Cerebellar nuclear complex (tissue), 1 donor: ENCODE results near the gene ZEB1.
"Not testable (repeated sequence)": the region's sequence is repeated elsewhere in the genome, so short reads cannot be mapped to it uniquely, and the experiment has no call there.

ENCODE experiments used
- DNase-seq, 2 experiments: peaks; one replicate each; lab custom pipeline; 2025; lab: John Stamatoyannopoulos, UW

ZEB1 gene

DNA sequence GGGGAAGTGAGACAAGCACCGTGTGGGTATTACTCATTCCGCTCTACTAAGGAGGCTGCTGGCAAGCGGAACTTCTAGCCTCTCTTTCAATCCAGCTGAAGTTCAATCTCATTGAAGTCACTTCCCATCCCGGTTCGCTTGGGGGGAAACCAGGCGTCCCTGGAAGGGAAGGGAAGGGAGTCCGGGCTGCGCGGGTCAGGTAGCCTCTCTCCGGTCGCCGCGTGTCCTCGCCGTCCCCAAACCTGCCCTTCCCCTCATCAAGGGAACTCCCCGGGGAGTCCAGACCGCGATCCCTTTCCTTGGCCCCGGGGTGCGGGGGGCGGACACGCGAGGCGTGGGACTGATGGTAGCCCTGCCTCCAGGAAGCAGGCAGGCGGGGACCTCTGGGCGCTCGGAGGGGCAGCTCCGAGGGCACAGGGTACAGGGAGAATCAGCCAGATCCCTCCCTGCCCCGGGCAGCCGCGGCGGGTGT is 598 bp upstream of the ZEB1 start:
- DNase-seq: no peak

DNA sequence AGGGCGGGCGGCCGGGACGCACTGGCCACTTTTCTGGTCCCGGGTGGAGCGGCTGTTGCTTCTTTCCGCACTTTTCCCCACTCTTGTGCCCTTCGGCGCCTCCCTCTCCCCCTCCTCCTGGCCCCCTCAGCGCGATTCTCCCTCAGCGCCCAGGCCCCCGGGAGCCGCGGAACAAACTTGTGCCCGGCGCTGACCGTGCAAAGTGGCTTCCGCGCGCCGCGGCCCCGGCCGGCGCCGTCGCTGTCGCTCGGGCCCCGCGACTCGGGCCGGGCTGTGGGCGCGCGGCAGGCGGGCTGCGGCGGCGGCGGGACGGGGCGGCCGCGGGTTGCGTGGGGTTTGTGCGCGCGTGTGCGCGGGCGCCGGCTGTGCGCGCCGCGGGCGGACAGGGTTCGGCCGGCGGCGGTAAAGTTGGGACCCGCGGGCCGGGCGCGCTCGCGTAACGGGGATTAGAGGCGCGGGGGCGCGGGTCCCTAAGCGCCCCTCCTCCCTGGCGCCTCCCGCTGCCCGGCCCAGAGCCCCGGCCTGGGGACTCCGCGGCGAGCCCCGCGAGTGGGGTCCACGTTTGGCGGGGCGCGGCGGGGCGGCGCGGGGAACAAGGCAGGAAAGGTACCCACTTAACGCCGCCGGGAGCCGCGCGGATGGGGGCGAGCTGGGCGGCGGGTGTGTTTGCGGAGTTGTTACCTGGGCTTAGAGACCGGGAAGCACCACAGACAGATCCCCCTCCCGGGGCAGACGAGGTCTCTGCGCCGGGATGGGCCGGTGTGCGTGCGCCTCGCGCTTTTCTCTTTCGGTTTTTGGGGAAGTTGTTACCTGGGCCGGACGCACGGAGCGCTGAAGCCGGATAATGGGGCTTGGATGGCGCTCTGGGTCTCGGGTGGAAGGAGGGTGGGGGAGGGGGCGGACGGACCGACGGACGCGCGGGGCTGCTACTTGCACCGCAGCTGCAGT is 860 bp downstream of the ZEB1 start:
- DNase-seq: no peak

DNA sequence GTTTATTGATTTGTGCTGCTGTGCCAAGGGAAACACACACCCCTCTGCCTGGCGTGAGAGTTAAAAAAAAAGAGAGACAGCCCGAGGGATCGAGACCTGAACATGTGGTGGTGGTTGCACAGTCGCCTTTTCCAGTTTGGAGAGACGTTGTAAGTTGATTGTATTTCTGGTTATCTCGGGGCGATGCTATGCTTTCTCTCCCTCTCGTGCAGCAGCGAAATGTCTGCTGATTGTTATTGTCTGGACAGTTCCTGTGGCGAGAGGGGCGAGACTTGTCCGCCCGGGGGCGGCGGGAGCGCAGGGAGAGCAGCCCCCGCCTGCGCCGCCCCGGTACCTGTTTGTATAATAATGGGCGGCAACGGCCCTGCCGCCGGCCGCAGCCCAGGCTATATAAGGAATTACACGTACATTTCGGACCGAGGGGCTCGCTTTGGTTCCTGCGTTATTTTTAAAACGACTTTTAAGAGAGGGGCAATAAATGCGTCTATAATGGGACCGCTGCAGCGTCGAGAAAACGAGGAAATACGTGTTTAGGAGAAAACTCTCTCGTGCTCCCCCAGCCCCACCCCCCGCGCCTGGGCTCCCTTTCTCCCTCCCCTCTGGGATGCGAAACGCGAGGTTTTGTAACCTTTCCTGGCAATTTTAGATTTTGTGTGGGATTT is 1.7 kb downstream of the ZEB1 start:
- DNase-seq: no peak

DNA sequence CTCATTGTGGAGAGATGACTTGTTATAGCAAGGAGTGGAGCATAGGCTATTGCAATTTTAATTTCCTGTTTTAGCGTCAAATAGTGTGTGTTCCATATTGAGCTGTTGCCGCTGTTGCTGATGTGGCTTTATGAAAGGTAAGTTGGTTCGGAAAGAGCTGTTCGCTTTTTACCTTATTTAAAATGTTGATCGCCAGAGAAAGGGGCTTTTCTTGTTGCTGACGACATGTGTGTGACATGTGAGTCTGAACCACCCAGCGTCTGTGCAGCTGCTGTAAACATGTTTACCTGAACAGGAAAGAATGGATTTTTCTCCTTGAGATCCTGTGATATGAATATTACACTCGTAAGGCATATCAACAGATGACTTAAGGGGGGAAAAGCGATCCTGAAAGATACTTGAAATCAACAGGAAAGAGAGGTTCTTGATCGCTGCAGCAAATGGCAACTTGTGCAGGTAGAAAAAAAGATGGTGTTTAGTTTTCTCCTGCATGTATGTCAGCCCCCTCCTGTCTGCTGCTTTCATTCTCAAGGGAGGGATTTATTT is 2.5 kb downstream of the ZEB1 start:
- DNase-seq: no peak

DNA sequence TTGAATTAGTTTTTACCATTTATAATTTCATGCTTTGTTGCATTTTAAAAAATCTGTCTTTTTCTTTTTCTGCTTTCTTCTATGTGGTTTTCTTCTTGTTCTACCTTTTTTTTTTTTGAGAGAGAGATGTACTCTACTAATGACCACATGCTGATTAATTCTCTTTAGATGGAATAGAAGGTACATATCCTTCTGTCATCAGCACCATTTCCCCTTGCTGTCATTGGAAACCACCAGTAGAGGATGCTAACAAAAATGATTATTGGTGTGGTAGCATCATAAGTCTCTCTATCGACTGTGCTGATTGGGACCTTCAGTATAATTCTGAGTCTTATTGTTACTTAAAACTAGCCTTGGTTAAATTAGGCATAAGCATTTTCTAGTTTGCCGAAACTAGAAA is 3.6 kb downstream of the ZEB1 start:
- peak in 1 of 2 experiments; percentile 34 for DNase-seq

DNA sequence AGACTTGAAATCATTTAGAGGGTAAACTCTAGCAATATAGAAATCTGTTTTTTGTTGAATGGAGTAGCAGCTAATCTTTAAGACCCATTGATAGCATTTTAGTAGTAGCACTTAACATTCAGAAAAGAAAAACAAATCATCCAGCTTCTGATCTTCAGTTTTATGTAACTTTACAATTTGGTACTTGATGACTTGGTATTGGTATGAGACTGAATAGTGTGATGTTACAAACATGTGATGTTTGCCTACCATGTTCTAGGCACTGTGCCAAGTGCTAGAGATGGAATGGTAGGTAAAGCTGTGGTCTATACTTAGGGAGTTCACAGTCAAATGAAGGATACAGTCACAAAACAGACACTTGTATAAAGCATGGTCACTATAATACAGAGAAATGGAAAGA is 21.3 kb downstream of the ZEB1 start:
- no peak for DNase-seq

DNA sequence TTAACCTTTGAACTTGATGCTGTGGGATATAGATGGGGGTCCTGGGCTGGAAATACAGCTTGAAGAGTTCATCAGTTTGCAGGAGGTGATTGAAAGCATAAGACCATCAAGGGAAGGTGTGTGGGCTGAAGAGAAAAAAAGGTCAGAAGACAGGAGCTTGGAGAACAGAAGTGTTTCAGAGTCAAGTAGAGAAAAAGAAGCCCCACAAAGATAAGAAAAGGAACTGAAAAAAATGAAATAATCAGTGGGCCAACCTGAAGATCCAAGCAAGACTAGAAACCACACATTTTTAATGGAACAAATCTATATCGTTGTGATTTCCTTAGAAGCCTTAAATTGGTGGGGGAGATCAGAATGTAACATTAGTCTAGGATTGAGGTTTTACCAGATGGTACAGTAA is 22.5 kb downstream of the ZEB1 start:
- no peak for DNase-seq

DNA sequence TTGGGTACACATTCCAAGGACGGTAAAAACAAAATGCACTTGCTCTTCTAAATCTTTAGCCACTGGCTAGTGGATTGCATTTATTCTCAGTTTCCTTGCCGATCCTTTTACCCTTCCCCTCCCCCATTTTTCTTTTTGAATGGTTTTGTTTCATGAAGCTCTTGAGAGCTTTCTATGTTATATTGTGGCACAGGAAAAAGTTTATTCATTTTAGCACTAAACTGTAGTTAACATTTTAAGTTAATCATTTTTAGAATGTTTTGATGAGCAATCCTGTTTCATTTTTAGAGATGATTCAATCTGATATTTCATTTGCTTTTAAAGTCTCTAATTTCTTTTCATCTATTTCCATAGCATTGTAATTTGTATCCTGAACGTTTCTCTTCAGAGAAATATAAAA is 24.0 kb downstream of the ZEB1 start:
- no peak for DNase-seq

DNA sequence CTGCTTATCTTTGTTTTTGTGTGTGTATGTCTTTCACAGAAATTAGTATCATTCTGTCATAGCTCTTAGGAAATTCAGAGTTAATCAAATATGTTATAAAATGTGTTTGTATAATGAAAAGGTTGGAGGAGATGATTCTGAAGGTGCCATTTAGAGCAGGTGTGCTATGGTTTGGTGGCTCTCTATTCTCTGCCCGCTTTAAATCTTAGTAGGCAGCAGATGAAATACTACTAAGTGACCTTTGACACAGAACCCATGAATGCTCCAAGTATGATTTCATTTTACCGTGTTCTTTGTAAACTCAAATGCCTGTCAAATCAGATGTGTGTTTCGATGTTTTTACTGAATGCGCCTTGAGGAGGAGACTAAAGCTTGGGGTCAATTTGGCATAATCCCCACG is 24.5 kb downstream of the ZEB1 start:
- DNase-seq: no peak

DNA sequence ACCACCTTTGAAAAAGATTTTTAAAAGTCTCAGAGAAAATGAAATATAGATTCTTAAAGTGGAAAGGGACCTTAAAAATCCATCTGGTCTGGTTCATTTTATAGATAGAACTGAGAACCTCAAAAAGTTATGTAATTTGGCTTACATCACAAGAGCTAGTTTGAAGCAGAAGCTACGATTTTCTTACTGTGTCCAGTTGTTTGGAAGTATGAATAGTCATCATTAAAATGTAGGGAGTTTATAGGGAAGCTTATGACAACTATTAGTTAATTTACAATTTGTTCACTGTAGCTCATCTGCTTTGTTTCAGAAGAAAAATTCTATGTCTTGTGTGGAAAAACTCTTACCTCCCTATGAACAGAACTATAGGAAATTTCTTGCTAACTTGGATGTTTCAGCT is 26.9 kb downstream of the ZEB1 start:
- DNase-seq: no peak

DNA sequence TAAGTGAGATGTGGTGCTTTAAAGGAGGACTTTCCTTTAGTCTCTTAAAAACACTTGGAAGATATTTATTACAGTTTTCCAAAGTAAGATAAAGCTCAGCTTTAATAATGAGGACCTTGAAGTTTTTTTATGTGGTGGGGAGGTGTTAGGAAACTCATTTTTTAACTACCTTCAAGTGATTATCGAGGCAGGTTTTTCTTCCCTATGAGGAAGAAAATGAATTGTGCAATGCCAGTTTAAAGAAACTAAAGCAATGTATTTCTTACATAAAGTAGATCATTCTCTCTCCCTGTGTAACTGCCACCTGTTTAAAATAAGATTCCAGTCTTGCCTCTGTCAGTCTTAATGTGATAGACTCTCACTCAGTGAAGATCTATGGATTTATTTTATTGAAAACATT is 27.9 kb downstream of the ZEB1 start:
- DNase-seq: no peak

DNA sequence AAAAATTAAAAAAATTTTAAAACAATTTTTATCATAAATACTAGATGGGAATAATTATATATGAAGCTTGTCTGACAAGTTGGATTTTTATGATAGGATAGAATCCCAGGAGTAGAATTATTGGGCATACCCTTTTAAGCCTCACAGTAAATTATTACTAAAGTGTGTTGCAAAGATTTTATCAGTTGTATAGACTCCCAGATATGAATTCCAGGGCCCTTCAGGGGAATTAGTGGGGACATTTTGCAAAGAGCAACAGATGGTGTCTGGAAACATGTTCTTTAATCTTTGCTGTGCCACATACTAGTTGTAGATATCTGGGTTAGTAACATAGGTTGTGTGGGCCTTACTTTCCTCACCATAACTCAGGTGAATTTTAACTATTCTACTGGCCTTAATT is 28.7 kb downstream of the ZEB1 start:
- DNase-seq: no peak

DNA sequence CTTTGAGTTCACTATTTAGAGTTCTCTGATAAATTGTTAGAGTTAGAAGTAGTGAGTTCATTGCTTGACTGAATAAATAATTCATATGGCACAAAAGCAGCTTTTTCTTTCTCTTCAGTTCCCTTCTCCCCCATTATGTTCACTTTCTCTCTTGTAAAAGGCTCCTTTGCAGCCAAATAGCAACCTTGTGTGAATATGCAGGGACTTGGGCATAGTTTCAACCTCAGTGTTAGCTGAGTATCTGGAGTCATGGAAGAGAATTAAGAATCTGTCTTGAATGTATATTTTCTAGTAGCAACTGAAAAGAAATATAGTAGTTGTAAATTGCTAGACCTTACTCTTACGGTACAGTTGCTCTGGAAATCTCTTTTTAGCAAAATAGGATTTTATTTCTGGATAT is 31.9 kb downstream of the ZEB1 start:
- DNase-seq: no peak

DNA sequence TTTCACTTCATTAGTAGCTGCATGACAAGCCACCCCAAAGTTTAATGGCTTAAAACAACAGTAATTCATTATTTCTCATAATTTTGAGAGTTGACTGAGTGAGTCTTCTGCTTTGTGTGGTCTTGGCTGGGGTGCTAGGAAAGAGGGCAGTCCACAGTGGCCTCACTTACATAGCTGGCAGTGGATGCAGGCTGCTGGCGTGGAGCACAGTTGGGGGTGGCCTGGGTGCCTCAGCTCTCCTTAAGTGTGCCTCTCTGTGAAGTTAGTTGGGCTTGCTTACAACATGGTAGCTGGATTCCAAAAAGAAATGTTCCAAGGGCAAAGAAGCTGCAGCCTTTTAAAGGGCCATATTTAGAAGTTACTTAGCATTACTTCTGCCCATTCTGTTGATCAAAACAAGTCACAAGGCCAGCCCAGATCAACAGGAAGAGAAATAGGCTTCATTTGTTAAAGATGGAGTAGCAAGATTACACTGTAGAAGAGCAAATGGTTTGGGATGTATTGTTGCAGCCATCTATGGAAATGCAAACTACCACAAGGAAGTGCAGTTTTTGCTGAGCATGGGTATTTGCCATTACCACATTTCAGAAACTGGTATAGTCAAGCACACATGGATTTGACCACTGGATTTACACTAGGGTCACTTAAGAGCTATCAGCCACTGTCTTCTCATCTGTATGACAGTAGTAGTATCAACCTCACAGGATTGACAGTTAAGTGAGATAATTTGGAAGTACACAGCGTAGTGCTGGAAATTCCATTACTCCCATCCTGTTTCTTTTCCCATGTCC is 33.6 kb downstream of the ZEB1 start:
- no peak for DNase-seq

DNA sequence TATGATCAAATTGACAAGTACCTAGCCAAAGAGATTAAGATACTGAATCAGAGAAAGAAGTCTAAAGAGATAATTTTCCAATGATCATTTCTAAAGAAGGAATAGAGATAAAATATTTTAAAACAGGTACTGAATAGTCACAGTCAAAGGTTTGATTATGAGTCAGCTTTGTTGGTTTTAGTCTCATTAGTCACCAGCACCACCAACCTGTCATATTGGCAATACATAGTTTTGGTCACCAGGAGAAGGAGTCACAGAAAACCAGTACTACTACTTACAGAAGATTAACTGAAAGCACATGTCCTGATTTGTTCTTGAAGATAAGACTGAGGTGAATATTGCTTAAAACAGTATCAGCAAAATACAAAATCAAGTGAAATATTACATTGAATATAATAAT is 34.6 kb downstream of the ZEB1 start:
- no peak for DNase-seq

DNA sequence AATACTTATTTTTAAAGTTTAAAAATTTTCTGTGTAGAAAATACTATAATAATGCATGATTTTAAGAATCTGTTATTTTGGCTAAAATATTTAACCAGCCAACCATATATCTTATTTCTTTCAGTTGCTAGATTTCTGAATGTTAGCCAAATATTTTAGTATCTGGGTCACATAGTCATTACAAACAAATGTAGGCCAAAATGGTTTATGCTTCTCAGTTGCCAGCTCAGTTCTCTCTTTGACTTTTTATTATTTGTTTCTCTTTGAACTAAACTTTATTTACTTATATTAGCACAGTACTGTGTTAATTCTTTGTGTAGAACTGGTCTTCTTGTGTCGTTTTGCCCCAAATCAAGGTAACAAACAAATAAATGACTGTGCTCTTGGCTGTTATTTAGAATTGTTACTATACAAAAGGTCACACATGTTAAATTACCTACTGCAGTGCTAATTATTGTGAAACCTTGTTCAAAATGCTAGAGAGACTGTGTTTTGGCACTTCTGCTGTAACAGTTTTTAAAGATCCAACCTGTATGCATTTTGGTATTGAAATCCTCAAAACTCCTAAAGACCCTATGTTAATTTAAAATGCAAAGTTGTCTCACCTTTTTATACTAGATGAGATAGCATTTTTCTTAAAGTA is 39.8 kb downstream of the ZEB1 start:
- DNase-seq: no peak

DNA sequence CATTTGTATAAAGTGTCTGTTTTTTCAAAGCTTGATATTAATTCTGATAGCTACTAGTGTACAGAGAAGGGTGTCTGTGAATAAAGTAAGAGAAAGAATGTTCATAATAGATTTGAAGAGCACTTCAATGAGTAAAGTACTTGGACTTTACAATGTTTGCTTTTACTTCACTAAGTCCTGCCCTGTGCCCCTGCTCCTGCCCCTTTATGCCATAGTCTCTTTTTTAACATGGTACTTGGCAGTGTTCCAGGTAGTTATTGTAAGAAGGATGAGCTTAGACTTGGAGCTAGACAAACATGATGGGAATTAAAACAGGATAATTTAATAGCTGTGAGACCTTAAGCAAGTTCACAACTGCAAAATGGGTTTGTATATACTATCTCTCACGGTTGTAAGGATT is 41.0 kb downstream of the ZEB1 start:
- DNase-seq: no peak

DNA sequence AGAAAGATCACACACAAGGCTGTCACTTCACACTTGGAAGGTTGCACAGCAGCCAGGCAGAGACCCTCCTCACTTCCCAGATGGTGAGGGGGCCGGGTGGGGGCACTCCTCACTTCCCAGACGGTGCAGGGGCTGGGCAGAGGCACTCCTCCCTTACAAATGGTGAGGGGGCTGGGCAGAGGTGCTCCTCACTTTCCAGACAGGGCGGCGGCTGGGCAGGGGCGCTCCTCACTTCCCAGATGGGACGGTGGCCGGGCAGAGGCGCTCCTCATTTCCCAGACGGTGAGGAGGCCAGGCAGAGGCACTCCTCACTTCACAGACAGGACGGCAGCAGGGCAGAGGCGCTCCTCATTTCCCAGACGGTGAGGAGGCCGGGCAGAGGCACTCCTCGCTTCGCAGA is 42.5 kb downstream of the ZEB1 start:
- not testable (repeated sequence) for DNase-seq

DNA sequence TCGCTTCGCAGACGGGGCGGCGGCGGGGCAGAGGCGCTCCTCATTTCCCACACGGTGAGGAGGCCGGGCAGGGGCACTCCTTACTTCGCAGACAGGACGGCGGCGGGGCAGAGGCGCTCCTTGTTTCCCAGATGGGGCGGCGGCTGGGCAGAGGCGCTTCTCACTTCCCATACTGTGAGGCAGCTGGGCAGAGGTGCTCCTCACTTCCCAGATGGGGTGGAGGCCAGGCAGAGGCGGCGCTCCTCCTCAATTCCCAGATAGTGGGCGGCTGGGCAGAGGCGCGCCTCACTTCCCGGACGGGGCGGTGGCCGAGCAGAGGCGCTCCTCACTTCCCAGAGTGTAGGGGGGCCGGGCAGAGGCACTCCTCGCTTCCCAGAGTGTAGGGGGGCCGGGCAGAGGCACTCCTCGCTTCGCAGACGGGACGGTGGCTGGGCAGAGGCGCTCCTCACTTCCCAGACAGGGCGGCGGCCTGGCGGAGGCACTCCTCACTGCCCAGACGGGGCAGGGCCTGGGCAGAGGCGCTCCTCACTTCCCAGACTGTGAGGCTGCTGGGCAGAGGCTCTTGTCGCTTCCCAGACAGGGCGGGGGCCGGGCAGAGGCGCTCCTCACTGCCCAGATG is 43.1 kb downstream of the ZEB1 start:
- no peak for DNase-seq

DNA sequence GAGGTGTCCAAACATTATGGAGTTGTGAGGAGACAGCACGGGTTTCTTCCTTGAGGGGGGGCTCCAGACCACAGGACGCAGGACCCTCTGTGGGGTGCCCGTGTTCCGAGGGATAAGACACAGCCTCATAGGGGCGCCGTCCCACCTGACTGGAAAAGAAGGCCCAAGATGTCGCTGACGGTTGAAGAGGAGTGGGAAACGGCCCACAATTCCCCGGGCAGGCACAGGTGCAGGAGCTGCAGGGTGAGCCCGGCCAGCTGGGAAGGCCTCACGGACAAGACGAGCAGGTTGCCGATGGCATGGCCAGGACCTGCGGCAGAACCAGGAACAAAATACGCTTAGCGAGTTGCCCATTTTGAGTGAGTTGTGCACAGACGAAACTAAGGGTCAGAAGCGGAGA is 44.7 kb downstream of the ZEB1 start:
- not testable (repeated sequence) for DNase-seq

DNA sequence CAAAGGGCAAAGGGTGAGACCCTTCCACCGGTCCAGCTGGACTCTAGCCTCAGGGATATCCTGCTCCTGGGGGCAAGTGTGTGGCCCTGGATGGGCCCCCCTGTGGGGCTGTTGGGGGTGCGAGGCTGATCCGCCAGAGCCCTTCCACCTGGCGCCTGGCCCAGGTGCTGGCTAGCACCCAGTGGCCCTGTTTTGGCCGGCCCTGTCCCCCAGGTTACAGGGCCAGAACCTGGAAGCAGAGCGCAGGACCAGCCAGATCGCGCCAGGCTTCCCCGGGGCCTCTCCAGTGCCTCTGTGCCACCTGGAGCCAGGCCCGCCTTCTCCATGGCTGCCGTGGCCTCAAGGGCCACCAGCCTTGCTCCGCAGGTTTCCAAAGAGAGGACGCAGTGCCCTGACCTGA is 45.2 kb downstream of the ZEB1 start:
- DNase-seq: not testable (repeated sequence)
